ENCODE results near the gene OLIG2. TPM values are rescaled to one million over a fixed set of nuclear protein-coding genes. Genes with fewer than 3 reads are reported as not detected.
A peak's percentile ranks its signal among the peaks of the same experiment; 100 is the strongest.

OLIG2 gene
- total RNA-seq, 1 donor from 2014 or later: 2.5 TPM

DNA sequence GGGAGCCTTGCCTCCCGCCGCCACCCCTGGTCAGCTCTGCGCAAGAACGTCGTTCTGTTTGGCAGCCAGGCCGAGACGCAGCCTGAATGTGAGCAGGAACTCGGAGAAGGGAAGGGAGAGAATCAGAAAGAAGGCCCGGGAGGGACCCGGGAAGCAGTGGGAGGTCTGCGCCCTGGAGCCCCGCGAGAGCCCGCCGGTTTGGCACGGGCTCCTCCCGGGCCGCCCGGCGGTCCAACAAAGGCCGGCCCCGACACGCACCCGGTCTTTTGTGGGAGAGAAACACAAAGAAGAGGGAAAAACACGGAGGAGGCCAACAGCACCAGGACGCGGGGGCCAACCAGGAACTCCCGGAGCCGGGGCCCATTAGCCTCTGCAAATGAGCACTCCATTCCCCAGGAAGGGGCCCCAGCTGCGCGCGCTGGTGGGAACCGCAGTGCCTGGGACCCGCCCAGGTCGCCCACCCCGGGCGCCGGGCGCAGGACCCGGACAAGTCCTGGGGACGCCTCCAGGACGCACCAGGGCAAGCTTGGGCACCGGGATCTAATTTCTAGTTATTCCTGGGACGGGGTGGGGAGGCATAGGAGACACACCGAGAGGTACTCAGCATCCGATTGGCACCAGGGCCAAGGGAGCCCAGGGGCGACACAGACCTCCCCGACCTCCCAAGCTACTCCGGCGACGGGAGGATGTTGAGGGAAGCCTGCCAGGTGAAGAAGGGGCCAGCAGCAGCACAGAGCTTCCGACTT is 2.7 kb upstream of the OLIG2 start:
- no peak overlapping the region for H3K4me2 ChIP-seq (ENCODE audit: low read length)
- H3K79me2 ChIP-seq (ENCODE audit: insufficient read depth, low read length): no peaks in the 10 kb centered on the region
- H4K20me1 ChIP-seq (ENCODE audit: insufficient read depth, low read length): peaks cover 13% of the 10 kb centered on the region
- no peak overlapping the region for H3K27ac Mint-ChIP-seq (ENCODE audit: unreplicated experiment)
- H3K4me3 ChIP-seq (ENCODE audit: insufficient read depth, low read depth, low read length): no peak overlapping the region
- no peak overlapping the region for H3K9ac ChIP-seq (ENCODE audit: low read length)
- H3K4me3 Mint-ChIP-seq (ENCODE audit: unreplicated experiment): no peak overlapping the region
- H3K36me3 Mint-ChIP-seq (ENCODE audit: low read depth, unreplicated experiment): peaks cover 6% of the 10 kb centered on the region
- peaks cover 3% of the 10 kb centered on the region for H3K4me1 Mint-ChIP-seq (ENCODE audit: low read depth, unreplicated experiment)
- H3K27me3 ChIP-seq (ENCODE audit: insufficient read depth, low read length): peaks cover 89% of the 10 kb centered on the region
- DNase-seq (ENCODE audit: low read depth): no peak
- H3K9me3 Mint-ChIP-seq (ENCODE audit: unreplicated experiment): peaks cover 6% of the 10 kb centered on the region
- no peak for FAIRE-seq
- peak; percentile 81 for TF ChIP-seq EZH2 (IDR thresholded peaks at IDR 0.05; ENCODE audit: insufficient read depth, low read length)
- TF ChIP-seq, protein P1, sequence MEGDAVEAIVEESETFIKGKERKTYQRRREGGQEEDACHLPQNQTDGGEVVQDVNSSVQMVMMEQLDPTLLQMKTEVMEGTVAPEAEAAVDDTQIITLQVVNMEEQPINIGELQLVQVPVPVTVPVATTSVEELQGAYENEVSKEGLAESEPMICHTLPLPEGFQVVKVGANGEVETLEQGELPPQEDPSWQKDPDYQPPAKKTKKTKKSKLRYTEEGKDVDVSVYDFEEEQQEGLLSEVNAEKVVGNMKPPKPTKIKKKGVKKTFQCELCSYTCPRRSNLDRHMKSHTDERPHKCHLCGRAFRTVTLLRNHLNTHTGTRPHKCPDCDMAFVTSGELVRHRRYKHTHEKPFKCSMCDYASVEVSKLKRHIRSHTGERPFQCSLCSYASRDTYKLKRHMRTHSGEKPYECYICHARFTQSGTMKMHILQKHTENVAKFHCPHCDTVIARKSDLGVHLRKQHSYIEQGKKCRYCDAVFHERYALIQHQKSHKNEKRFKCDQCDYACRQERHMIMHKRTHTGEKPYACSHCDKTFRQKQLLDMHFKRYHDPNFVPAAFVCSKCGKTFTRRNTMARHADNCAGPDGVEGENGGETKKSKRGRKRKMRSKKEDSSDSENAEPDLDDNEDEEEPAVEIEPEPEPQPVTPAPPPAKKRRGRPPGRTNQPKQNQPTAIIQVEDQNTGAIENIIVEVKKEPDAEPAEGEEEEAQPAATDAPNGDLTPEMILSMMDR (IDR thresholded peaks at IDR 0.05; ENCODE audit: insufficient read depth, low read depth, low read length): no peak
- no peak overlapping the region for H2AFZ ChIP-seq (ENCODE audit: low read depth, low read length)
- H3K27ac ChIP-seq (ENCODE audit: low read depth, low read length): no peak overlapping the region
- peaks cover 10% of the 10 kb centered on the region for H3K9me3 ChIP-seq (ENCODE audit: insufficient read depth, low read depth, low read length)
- no peaks in the 10 kb centered on the region for H3K4me1 ChIP-seq (ENCODE audit: insufficient read depth, low read length)
- H3K27me3 Mint-ChIP-seq (ENCODE audit: low read depth, unreplicated experiment): peaks cover 62% of the 10 kb centered on the region
- H3K36me3 ChIP-seq (ENCODE audit: insufficient read depth, low read length): no peaks in the 10 kb centered on the region

DNA sequence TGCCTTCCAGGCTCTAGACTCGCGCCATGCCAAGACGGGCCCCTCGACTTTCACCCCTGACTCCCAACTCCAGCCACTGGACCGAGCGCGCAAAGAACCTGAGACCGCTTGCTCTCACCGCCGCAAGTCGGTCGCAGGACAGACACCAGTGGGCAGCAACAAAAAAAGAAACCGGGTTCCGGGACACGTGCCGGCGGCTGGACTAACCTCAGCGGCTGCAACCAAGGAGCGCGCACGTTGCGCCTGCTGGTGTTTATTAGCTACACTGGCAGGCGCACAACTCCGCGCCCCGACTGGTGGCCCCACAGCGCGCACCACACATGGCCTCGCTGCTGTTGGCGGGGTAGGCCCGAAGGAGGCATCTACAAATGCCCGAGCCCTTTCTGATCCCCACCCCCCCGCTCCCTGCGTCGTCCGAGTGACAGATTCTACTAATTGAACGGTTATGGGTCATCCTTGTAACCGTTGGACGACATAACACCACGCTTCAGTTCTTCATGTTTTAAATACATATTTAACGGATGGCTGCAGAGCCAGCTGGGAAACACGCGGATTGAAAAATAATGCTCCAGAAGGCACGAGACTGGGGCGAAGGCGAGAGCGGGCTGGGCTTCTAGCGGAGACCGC is 2.0 kb upstream of the OLIG2 start:
- H2AFZ ChIP-seq (ENCODE audit: low read depth, low read length): no peak overlapping the region
- Mint-ChIP-seq H3K36me3 (ENCODE audit: low read depth, unreplicated experiment) (peaks cover 6% of the 10 kb centered on the region), H3K4me1 (ENCODE audit: low read depth, unreplicated experiment) (peaks cover 3% of the 10 kb centered on the region), H3K9me3 (ENCODE audit: unreplicated experiment) (peaks cover 4% of the 10 kb centered on the region), H3K27ac (ENCODE audit: unreplicated experiment) (no peak overlapping the region), H3K27me3 (ENCODE audit: low read depth, unreplicated experiment) (peaks cover 58% of the 10 kb centered on the region), H3K4me3 (ENCODE audit: unreplicated experiment) (no peak overlapping the region)
- TF ChIP-seq EZH2 (IDR thresholded peaks at IDR 0.05; ENCODE audit: insufficient read depth, low read length): peak; percentile 30
- TF ChIP-seq, protein P1 (IDR thresholded peaks at IDR 0.05; ENCODE audit: insufficient read depth, low read depth, low read length): no peak
- peaks cover 10% of the 10 kb centered on the region for H3K9me3 ChIP-seq (ENCODE audit: insufficient read depth, low read depth, low read length)
- DNase-seq (ENCODE audit: low read depth) (no peak), FAIRE-seq (no peak)
- peaks cover 13% of the 10 kb centered on the region for H4K20me1 ChIP-seq (ENCODE audit: insufficient read depth, low read length)
- H3K79me2 ChIP-seq (ENCODE audit: insufficient read depth, low read length): no peaks in the 10 kb centered on the region
- H3K27me3 ChIP-seq (ENCODE audit: insufficient read depth, low read length): peaks cover 89% of the 10 kb centered on the region
- no peak overlapping the region for H3K4me3 ChIP-seq (ENCODE audit: insufficient read depth, low read depth, low read length)
- H3K4me1 ChIP-seq (ENCODE audit: insufficient read depth, low read length): no peaks in the 10 kb centered on the region
- H3K9ac ChIP-seq (ENCODE audit: low read length): no peak overlapping the region
- H3K4me2 ChIP-seq (ENCODE audit: low read length): no peak overlapping the region
- no peak overlapping the region for H3K27ac ChIP-seq (ENCODE audit: low read depth, low read length)
- no peaks in the 10 kb centered on the region for H3K36me3 ChIP-seq (ENCODE audit: insufficient read depth, low read length)
